IMR-90 (cell line): ENCODE data around the gene SYCN. TPM values are rescaled to one million over a fixed set of nuclear protein-coding genes. Genes with fewer than 3 reads are reported as not detected.

Experiments
- ATAC-seq: fragments of 200-7000 bp; cut with Tn5 transposase; 2 replicates; pipeline ENCODE4 v1.9.1; 2020; ENCODE audit warnings: low read depth, mild to moderate bottlenecking, moderate library complexity
- BruUV-seq: library from RNA; stranded (reverse); fragments of 400-500 nt; replicated peaks from 2 replicates; lab custom pipeline; 2021; lab: Mats Ljungman, UMichigan
- CTCF ChIA-PET: fragments of 300-600 bp; formaldehyde crosslinking; extraction: SDS; loops from one replicate; lab custom pipeline; 2021; ENCODE audit warnings: antibody characterized with exemption; lab: Yijun Ruan, JAX
- POLR2A ChIA-PET: fragments of 300-600 bp; sonication (Branson Sonifier 250); formaldehyde crosslinking; loops from one replicate; lab custom pipeline; 2022; ENCODE audit warnings: antibody characterized with exemption; ENCODE audit not compliant: unreplicated experiment; lab: Charles Lee
- DNase-seq: peaks from one replicate; pipeline ENCODE4 v3.0.0; 2013
- H2AFZ ChIP-seq: replicated peaks from 2 replicates; pipeline ENCODE3; 2013; ENCODE audit warnings: low read length, mild to moderate bottlenecking; ENCODE audit not compliant: poor library complexity
- H2AK5ac ChIP-seq: 2 replicates; pipeline ENCODE4 v1.6.1; 2013; ENCODE audit warnings: low read depth, low read length, inconsistent platforms
- H2AK9ac ChIP-seq: replicated peaks from 2 replicates; pipeline ENCODE3; 2013; ENCODE audit warnings: mild to moderate bottlenecking, low read depth, low read length, moderate library complexity; ENCODE audit not compliant: poor library complexity
- H2BK120ac ChIP-seq: 2 replicates; pipeline ENCODE4 v1.6.1; 2013; ENCODE audit warnings: low read depth, low read length, inconsistent platforms
- H2BK15ac ChIP-seq: 3 replicates; pipeline ENCODE4 v1.6.1; 2013; ENCODE audit warnings: low read depth, low read length, inconsistent platforms
- H2BK20ac ChIP-seq: 2 replicates; pipeline ENCODE4 v1.6.1; 2013; ENCODE audit warnings: low read depth, mild to moderate bottlenecking, inconsistent platforms, low read length, moderate library complexity
- H2BK5ac ChIP-seq: 2 replicates; pipeline ENCODE4 v1.6.1; 2013; ENCODE audit warnings: mild to moderate bottlenecking, low read depth, low read length, inconsistent platforms; ENCODE audit not compliant: poor library complexity, severe bottlenecking
- H3K14ac ChIP-seq: replicated peaks from 2 replicates; pipeline ENCODE4 v1.6.1; 2013; ENCODE audit warnings: low read depth, low read length, inconsistent platforms
- H3K18ac ChIP-seq: 2 replicates; pipeline ENCODE4 v1.6.1; 2013; ENCODE audit warnings: low read depth, low read length, control low read depth
- H3K23ac ChIP-seq: 2 replicates; pipeline ENCODE4 v1.6.1; 2013; ENCODE audit warnings: low read depth, low read length, inconsistent platforms
- H3K27ac ChIP-seq: 2 replicates; pipeline ENCODE4 v1.5.1; 2013; ENCODE audit warnings: mild to moderate bottlenecking, control low read depth, low read length; ENCODE audit not compliant: insufficient read depth
- H3K27me3 ChIP-seq: 2 replicates; pipeline ENCODE4 v1.6.1; 2013; ENCODE audit warnings: low read length; ENCODE audit not compliant: control insufficient read depth, insufficient read depth
- H3K36me3 ChIP-seq: 2 replicates; pipeline ENCODE4 v1.6.1; 2013; ENCODE audit warnings: low read length, mixed read lengths; ENCODE audit not compliant: control insufficient read depth, insufficient read depth
- H3K4ac ChIP-seq: 2 replicates; pipeline ENCODE4 v1.6.1; 2013; ENCODE audit warnings: low read depth, low read length, inconsistent platforms
- H3K4me1 ChIP-seq: 2 replicates; pipeline ENCODE4 v1.6.1; 2013; ENCODE audit warnings: low read length, mixed read lengths; ENCODE audit not compliant: control insufficient read depth, insufficient read depth
- H3K4me2 ChIP-seq: 2 replicates; pipeline ENCODE4 v1.6.1; 2013; ENCODE audit warnings: low read depth, mild to moderate bottlenecking, control low read depth, low read length, moderate library complexity
- H3K4me3 ChIP-seq: 2 replicates; pipeline ENCODE4 v1.5.1; 2013; ENCODE audit warnings: low read depth, mild to moderate bottlenecking, control low read depth, low read length, moderate library complexity; ENCODE audit not compliant: insufficient read depth
- H3K56ac ChIP-seq: 2 replicates; pipeline ENCODE4 v1.6.1; 2013; ENCODE audit warnings: low read length, inconsistent platforms; ENCODE audit not compliant: insufficient read depth; ENCODE audit errors: extremely low read depth
- H3K79me1 ChIP-seq, 2 experiments: 2 replicates each; pipeline ENCODE4 v1.6.1; 2013; ENCODE audit warnings: low read length in 2 of 2, inconsistent platforms in 1 of 2, low read depth in 1 of 2
- H3K9ac ChIP-seq: 2 replicates; pipeline ENCODE4 v1.6.1; 2013; ENCODE audit warnings: low read depth, low read length, control low read depth
- H3K9me1 ChIP-seq: 2 replicates; pipeline ENCODE4 v1.6.1; 2013; ENCODE audit warnings: low read length, inconsistent platforms; ENCODE audit not compliant: insufficient read depth
- H3K9me3 ChIP-seq: 2 replicates; pipeline ENCODE4 v1.6.1; 2013; ENCODE audit warnings: low read length; ENCODE audit not compliant: control insufficient read depth, insufficient read depth
- H4K20me1 ChIP-seq: 2 replicates; pipeline ENCODE4 v1.6.1; 2013; ENCODE audit warnings: low read length, inconsistent platforms; ENCODE audit not compliant: insufficient read depth
- H4K5ac ChIP-seq: 2 replicates; pipeline ENCODE4 v1.6.1; 2013; ENCODE audit warnings: mild to moderate bottlenecking, low read depth, low read length, control low read depth
- H4K8ac ChIP-seq, 2 experiments: 2 replicates each; pipeline ENCODE4 v1.6.1; 2013; ENCODE audit warnings: low read depth in 2 of 2, low read length in 2 of 2, control low read depth in 1 of 2, inconsistent platforms in 1 of 2
- H4K91ac ChIP-seq: 2 replicates; pipeline ENCODE4 v1.6.1; 2013; ENCODE audit warnings: low read depth, low read length, inconsistent platforms; ENCODE audit not compliant: insufficient read depth
- BHLHE40 ChIP-seq: fragments of 150-350 bp; IDR thresholded peaks from 2 replicates; pipeline ENCODE4 v1.6.1; 2016; ENCODE audit warnings: mild to moderate bottlenecking, low read depth, low read length
- CEBPB ChIP-seq: IDR thresholded peaks from 2 replicates; pipeline ENCODE4 v1.6.1; 2012; ENCODE audit warnings: low read depth, low read length, improper control_type of control experiment
- CHD1 ChIP-seq: IDR thresholded peaks from 2 replicates; pipeline ENCODE4 v1.6.1; 2012; ENCODE audit warnings: low read depth, low read length, improper control_type of control experiment
- FOS ChIP-seq: fragments of 150-350 bp; IDR thresholded peaks from 2 replicates; pipeline ENCODE4 v1.6.1; 2016; ENCODE audit warnings: low read depth, low read length
- MAFK ChIP-seq: IDR thresholded peaks from 2 replicates; pipeline ENCODE4 v1.6.1; 2012; ENCODE audit warnings: low read depth, low read length, improper control_type of control experiment
- MAZ ChIP-seq: IDR thresholded peaks from 2 replicates; pipeline ENCODE4 v1.6.1; 2012; ENCODE audit warnings: low read depth, mild to moderate bottlenecking, low read length, improper control_type of control experiment, moderate library complexity, borderline replicate concordance
- NFE2L2 ChIP-seq: fragments of 150-350 bp; IDR thresholded peaks from 2 replicates; pipeline ENCODE4 v1.6.1; 2016; ENCODE audit warnings: low read depth, mild to moderate bottlenecking, low read length
- RAD21 ChIP-seq: IDR thresholded peaks from 2 replicates; pipeline ENCODE4 v1.6.1; 2012; ENCODE audit warnings: low read length, improper control_type of control experiment
- RCOR1 ChIP-seq: IDR thresholded peaks from 2 replicates; pipeline ENCODE4 v1.6.1; 2012; ENCODE audit warnings: mild to moderate bottlenecking, low read length, improper control_type of control experiment; ENCODE audit not compliant: insufficient replicate concordance
- RFX5 ChIP-seq: IDR thresholded peaks from 2 replicates; pipeline ENCODE4 v1.8.0; 2012; ENCODE audit warnings: low read depth, mild to moderate bottlenecking, low read length, moderate library complexity
- SMC3 ChIP-seq: fragments of 150-350 bp; IDR thresholded peaks from 2 replicates; pipeline ENCODE4 v1.6.1; 2016; ENCODE audit warnings: low read depth, mild to moderate bottlenecking, antibody characterized with exemption, low read length, moderate library complexity
- WGBS, 2 experiments: methylation state at CpG; one replicate each; pipeline versions ENCODE4 v1.1.5 to v1.1.7; 2013; ENCODE audit warnings: missing lambda C conversion rate in 2 of 2; ENCODE audit not compliant: insufficient read length in 1 of 2; ENCODE audit errors: extremely low coverage in 2 of 2; 5-methylcytosine and 5-hydroxymethylcytosine counted together
- dilution Hi-C: fragments of 300-500 bp; cut with HindIII; formaldehyde crosslinking; loops from one replicate; pipeline ENCODE4 v1.14.3; 2018; ENCODE audit warnings: low sequenced_read_pairs; ENCODE audit not compliant: unreplicated experiment
- in situ Hi-C: fragments of 300-500 bp; cut with MboI; formaldehyde crosslinking; loops from 3 replicates; pipeline ENCODE4 v1.14.3; 2019; ENCODE audit warnings: low sequenced_read_pairs, inconsistent platforms, mixed read lengths
- intact Hi-C: fragments of 100-400 bp; cut with micrococcal nuclease; formaldehyde crosslinking; loops from 2 replicates; pipeline ENCODE4 v1.10.0; 2022
- polyA plus RNA-seq, 3 experiments: library from polyadenylated mRNA; depleted of rRNA; stranded (reverse); fragments of >200 nt; gene quantifications; 2 replicates each; pipeline ENCODE4 v1.2.3, GENCODE V29; 2012; ENCODE audit warnings: low replicate concordance in 1 of 3
- total RNA-seq: library from RNA; depleted of rRNA; stranded (reverse); fragments of >200 nt; gene quantifications from 2 replicates; pipeline ENCODE4 v1.2.3, GENCODE V29; 2012
- TF ChIP-seq, protein P1 (sequence below): fragments of 150-350 bp; IDR thresholded peaks from 2 replicates; pipeline ENCODE4 v1.6.1; 2016; ENCODE audit warnings: low read depth, mild to moderate bottlenecking, low read length, moderate library complexity, borderline replicate concordance
- TF ChIP-seq, protein P2 (sequence below): conservative IDR thresholded peaks from 2 replicates; pipeline ENCODE4 v1.5.1; 2012; ENCODE audit warnings: mild to moderate bottlenecking, low read depth, low read length, improper control_type of control experiment

Gene SYCN
- total and polyA plus RNA-seq, 2 of the 4 experiments (the other 2 are of a cell fraction): not detected

DNA sequence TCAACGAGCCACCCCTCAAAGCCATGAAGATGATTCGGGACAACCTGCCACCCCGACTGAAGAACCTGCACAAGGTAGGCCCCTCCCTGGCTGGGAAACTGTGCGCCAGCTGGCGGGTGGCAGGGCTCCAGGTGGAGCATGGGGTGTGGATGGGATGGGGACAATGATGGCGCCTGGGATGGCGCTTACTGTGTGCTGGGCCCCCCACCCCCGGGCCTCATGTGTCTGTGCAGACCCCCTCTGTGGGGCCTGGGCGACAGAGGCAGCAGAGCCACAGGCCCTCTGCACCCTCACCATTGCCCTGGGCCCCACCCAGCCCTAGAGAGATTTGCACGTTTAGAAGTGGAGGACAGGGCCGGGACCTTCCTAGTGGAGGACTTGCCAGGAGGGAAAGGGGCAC lies 26.3 kb downstream of the SYCN start:
- no peak overlapping the region for H3K18ac ChIP-seq
- no peak overlapping the region for H2BK120ac ChIP-seq
- no peak overlapping the region for H3K4me2 ChIP-seq
- H2BK5ac ChIP-seq: no peak overlapping the region
- ATAC-seq (no peak), DNase-seq (no peak)
- POLR2A ChIA-PET: no interaction called here
- H3K27me3 ChIP-seq: no peaks in the 10 kb centered on the region
- no peak overlapping the region for H2BK20ac ChIP-seq
- no peak overlapping the region for H2AK9ac ChIP-seq
- H3K9ac ChIP-seq: no peak overlapping the region
- H2AK5ac ChIP-seq: no peak overlapping the region
- H3K4me3 ChIP-seq: no peak overlapping the region
- no peaks in the 10 kb centered on the region for H4K20me1 ChIP-seq
- no peak overlapping the region for H2BK15ac ChIP-seq
- no peak overlapping the region for H4K8ac ChIP-seq
- H3K23ac ChIP-seq: no peak overlapping the region
- peaks cover 55% of the 10 kb centered on the region for H3K36me3 ChIP-seq
- no peak overlapping the region for H3K56ac ChIP-seq
- intact Hi-C loops (no loop called here), dilution Hi-C loops (no loop called here), in situ Hi-C loops (no loop called here)
- H2AFZ ChIP-seq: no peak overlapping the region
- BruUV-seq: no TSS peak
- no peak overlapping the region for H4K91ac ChIP-seq
- H4K5ac ChIP-seq: no peak overlapping the region
- no peaks in the 10 kb centered on the region for H3K9me1 ChIP-seq
- no peak overlapping the region for H3K27ac ChIP-seq
- no peaks in the 10 kb centered on the region for H3K4me1 ChIP-seq
- 90% methylated on average over 2 of the region's 11 CpGs; no CpG with 5 or more reads in 1 of the 2 experiments for WGBS, 2 experiments
- H3K4ac ChIP-seq: no peak overlapping the region
- no peaks in the 10 kb centered on the region for H3K79me1 ChIP-seq
- H3K14ac ChIP-seq: no peak overlapping the region
- TF ChIP-seq NFE2L2 (no peak), CEBPB (no peak), SMC3 (no peak), CHD1 (no peak), MAZ (no peak), RAD21 (no peak), MAFK (no peak), FOS (no peak), RFX5 (no peak), BHLHE40 (no peak), RCOR1 (no peak)
- TF ChIP-seq, protein P1, sequence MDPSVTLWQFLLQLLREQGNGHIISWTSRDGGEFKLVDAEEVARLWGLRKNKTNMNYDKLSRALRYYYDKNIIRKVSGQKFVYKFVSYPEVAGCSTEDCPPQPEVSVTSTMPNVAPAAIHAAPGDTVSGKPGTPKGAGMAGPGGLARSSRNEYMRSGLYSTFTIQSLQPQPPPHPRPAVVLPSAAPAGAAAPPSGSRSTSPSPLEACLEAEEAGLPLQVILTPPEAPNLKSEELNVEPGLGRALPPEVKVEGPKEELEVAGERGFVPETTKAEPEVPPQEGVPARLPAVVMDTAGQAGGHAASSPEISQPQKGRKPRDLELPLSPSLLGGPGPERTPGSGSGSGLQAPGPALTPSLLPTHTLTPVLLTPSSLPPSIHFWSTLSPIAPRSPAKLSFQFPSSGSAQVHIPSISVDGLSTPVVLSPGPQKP: no peak
- TF ChIP-seq, protein P2, sequence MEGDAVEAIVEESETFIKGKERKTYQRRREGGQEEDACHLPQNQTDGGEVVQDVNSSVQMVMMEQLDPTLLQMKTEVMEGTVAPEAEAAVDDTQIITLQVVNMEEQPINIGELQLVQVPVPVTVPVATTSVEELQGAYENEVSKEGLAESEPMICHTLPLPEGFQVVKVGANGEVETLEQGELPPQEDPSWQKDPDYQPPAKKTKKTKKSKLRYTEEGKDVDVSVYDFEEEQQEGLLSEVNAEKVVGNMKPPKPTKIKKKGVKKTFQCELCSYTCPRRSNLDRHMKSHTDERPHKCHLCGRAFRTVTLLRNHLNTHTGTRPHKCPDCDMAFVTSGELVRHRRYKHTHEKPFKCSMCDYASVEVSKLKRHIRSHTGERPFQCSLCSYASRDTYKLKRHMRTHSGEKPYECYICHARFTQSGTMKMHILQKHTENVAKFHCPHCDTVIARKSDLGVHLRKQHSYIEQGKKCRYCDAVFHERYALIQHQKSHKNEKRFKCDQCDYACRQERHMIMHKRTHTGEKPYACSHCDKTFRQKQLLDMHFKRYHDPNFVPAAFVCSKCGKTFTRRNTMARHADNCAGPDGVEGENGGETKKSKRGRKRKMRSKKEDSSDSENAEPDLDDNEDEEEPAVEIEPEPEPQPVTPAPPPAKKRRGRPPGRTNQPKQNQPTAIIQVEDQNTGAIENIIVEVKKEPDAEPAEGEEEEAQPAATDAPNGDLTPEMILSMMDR: no peak
- CTCF ChIA-PET: no interaction called here
- H3K9me3 ChIP-seq: no peaks in the 10 kb centered on the region
